GM18526 (cell line): ENCODE data around the gene SMARCD2.
"Not testable (repeated sequence)": the region's sequence is repeated elsewhere in the genome, so short reads cannot be mapped to it uniquely, and the experiment has no call there.

Experiments
- POLR2A ChIP-seq: IDR thresholded peaks from 3 replicates; pipeline ENCODE4 v1.6.1; 2011; ENCODE audit not compliant: insufficient read length; ENCODE audit errors: extremely low read depth

Gene SMARCD2

DNA sequence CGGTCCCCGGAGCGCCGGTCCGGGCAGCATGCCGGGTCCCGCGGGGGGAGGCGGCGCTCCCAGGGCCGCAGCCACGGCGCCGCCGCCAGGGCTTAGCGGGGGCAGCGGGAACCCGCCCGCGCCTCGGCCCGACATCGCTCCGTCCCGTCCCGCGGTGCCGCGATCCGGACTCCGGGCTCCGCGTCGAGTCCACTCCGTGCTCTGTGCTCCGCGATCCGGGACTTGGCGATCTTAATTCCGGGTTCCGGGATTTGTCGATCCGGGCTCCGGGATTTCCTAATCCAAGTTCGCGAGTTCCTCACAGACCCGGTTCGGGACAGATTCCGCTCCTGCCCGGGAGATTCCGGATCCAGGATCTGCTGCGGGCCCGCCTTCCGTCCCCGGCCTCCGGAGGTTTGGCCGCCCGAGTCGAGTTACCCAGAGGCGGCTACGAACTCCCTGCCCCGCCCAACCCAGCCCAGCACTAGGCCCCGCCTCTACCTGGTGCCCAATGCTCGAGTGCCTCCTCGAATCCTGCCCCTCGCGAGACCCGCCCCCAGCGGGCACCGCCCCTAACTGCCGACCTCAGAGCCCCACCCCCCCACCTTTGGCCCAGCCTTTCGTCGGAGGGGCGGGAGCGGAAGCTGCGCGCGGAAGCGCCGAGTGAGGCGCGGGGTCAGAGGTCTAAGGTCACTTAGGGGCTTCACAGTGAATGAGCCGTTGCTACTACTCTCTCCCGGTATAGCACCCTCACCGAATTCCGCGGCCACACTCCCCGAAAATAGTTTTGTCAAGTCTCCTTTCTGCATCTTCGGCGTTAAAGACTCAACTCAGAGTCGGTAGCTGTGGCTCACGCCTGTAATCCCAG is at the start of gene SMARCD2:
Gene SMARCD2 (minus strand): TSS at position 146 of the 847 bp plus-strand sequence. CDS start 11 bp downstream, at position 135.
- TF ChIP-seq POLR2A, result peak; percentile 89

DNA sequence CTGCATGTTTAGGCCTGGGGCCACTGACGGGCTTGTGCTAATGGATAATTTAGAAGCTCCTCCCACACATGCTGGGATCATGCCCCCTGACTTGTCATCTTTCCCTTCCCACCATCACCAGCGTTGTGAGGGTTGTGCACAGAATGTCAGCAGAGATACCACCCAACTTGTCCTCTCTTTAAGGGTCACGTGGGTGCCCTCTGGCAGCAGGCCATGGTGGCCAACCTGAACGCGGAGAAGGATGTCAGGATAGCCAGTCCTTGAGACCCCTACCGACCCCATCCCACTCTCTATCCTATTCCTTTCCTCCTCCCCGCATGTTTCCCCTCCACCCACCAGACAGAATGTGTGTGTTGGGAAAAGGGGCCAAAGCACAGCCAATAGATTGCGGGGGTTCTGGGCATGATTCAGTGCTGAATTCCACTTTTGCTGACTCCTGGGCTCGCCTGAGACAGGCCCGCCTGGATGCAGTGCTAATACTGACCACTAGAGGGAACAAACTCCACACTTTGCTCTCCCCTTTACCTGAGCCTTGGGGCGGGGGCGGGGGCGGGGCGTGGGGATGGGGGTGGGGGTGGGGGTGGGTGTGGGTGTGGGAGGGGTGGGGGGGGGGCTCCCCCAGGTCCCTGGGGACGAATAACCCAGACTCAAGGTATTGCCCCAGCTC is 39.6 kb upstream of the SMARCD2 start, which contains the start of gene GH2:
Gene GH2 (minus strand): TSS at position 10 of the 667 bp plus-strand sequence. CDS start 143 bp downstream, outside the sequence.
- no peak for TF ChIP-seq POLR2A

DNA sequence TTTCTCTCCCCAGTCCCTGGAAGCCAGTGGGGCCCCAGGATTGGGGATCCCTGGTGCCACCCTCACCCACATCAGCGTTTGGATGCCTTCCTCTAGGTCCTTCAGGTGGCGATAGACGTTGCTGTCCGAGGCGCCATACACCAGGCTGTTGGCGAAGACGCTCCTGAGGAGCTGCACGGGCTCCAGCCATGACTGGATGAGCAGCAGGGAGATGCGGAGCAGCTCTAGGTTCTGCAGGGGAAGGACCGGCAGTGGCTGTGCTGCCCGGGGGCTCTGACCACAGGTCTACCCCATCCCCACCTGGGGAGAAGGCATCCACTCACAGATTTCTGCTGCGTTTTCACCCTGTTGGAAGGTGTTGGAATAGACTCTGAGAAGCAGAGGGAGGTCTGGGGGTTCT is 38.2 kb upstream of the SMARCD2 start:
- no peak for TF ChIP-seq POLR2A

DNA sequence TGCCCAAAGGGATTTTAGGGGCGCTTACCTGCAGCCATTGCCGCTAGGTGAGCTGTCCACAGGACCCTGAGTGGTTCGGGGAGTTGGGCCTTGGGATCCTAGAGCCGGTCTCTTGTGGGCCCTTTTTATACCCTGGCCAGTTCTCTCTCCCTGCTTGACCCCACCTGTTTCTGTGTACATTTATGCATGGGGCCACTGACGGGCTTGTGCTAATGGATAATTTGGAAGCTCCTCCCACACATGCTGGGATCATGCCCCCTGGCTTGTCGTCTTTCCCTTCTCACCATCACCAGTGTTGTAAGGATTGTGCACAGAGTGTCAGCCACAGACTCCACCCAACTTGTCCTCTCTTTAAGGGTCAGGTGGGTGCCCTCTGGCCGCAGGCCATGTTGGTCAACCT is 31.1 kb upstream of the SMARCD2 start, which contains the start of gene CSH2:
Gene CSH2 (minus strand): TSS at position 101 of the 400 bp plus-strand sequence. CDS start 63 bp downstream, at position 38.
- not testable (repeated sequence) for TF ChIP-seq POLR2A

- no peak for TF ChIP-seq POLR2A
These were observed 16.8 kb upstream of the SMARCD2 start for GRCh38 chr17:63859257-63859656.

DNA sequence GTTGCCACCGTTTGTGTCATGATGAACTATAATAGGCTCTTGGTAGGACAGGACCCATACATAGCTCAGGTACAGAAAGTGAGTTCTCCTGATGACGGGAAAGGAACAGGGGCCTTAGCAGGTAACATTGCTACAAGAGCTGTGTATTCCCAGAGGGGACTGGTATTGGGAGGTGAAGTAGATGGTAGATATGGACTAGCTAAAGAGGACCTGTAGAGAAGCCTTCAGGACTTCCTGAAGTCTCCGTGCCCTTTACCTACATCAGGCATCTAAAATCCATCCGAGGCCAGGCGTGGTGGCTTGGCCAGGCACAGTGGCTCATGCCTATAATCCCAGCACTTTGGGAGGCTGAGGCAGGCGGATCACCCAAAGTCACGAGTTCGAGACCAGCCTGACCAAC is 12.7 kb upstream of the SMARCD2 start:
- TF ChIP-seq POLR2A, result no peak

DNA sequence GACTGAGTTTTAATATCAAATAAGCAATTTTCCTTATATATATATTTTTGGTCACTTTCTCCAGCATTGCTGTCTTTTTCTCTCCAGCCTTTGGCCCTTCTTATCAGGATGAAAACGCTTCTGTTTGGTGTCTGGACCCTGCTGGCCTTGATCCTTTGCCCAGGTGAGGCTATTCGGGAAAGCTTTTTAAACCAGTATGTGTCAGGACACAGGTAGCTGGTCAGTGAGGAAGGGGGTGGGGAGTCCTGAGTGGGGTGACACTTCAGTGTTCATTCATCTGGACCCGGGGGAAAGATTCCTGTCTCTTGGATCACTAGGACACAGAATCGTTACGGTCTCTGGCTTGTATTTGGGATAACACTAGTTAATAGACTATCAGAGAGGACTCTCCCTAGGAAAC is 12.2 kb upstream of the SMARCD2 start:
- no peak for TF ChIP-seq POLR2A

DNA sequence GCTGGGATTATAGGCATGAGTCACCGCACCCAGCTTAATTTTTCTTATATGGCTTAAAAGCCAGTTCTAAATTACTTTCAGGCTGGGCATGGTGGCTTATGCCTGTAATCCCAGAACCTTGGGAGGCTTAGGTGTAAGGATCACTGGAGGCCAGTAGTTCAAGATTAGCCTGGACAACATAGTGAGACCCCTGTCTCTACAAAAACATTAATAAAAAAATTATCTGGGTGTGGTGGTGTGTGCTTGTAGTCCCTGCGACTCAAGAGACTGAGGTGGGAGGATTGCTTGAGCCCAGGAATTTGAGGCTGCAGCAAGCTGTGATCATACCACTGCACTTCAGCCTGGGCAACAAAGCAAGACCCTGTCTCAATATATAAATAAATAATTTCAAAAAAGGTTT is 10.8 kb upstream of the SMARCD2 start:
- no peak for TF ChIP-seq POLR2A

DNA sequence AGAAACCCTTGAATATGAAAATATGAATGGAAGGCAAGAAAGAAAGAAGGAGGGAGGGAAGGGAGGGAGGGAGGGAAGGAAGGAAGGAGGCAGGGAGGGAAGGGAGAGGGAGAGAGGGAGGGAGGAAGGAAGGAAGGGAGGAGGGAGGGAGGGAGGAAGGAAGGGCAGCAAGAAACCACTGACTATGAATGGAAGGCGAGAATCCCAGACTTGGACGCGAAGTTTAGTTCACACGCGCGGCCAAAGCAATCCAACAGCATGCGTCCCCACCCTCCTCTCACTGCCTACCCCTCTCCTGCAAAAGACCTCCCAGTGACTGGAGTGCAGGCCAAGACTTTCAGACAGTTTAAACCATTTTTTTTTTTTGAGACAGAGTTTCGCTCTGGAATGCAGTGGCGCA is 7.9 kb upstream of the SMARCD2 start:
- no peak for TF ChIP-seq POLR2A

- TF ChIP-seq POLR2A, result peak; percentile 40
These were observed 6.6 kb upstream of the SMARCD2 start for GRCh38 chr17:63848834-63849689.

- TF ChIP-seq POLR2A, result no peak
These were observed 5.2 kb upstream of the SMARCD2 start for GRCh38 chr17:63847525-63848249.

DNA sequence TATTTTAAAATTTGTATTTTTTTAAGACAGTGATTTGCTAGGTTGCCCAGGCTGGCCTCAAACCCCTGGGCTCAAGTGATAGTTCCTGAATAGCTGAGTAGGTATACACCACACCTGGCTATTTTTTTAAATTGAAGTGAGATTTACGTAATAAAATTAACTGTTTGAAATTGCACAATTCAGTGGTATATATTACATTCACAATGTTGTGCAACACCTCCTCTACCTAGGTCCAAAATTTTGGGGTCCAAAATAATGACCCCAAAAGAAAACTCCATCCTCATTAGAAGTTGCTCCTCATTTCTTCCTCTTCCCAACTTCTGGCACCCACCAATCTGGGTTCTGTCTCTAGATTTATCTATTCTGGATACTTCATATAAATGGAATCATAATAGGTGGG is 3.0 kb upstream of the SMARCD2 start:
- no peak for TF ChIP-seq POLR2A

GRCh38 chr17:63843910-63844677 is 1.6 kb upstream of the SMARCD2 start:
- TF ChIP-seq POLR2A, result no peak

GRCh38 chr17:63843387-63843888 is 953 bp upstream of the SMARCD2 start:
- peak; percentile 48 for TF ChIP-seq POLR2A
